ENCODE results near the gene IL1RAPL1.
"Not testable (repeated sequence)": the region's sequence is repeated elsewhere in the genome, so short reads cannot be mapped to it uniquely, and the experiment has no call there.

GRCh38 chrX:29333091-29333490 is 745.8 kb downstream of the IL1RAPL1 start:
- not testable (repeated sequence) for TF ChIP-seq SUZ12 (IDR thresholded peaks at IDR 0.05; ENCODE audit: extremely low read depth, insufficient read depth, insufficient read length); YY1 (IDR thresholded peaks at IDR 0.05; ENCODE audit: insufficient read depth, insufficient read length)

Data from NT2/D1 (cell line).